ENCODE measurements around the gene ATMIN.
A peak's percentile ranks its signal among the peaks of the same experiment; 100 is the strongest.

Gene ATMIN

DNA sequence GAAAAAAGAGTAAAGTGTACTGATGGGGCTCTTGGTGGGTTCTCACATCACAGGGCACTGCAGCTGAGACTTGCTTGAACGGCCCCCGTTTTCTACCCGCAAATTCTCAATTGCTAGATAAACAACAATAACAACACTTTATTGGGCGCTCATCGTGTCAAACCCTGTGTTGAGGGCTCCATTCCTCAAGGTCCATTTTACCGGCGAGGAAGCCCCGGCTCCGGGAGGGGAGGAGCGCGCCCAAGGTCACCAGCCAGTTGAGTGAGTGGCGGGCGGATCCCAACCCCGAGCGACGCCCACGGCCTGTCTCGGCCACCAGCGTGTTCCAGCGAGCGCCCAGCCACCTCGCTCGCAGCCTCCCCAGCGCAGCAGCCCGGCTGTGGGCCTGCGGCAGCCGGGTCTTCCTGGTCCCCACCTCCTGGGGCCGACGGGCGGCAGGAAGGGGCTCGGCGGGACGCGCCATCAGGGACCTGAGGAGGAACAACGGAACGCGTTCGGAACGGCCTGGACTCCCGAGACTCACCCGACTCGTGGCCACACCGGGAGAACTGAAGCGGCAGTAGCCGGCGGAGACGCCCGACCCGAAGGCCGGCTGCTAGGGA, 29.3 kb upstream of the ATMIN start:
- no peak for DNase-seq

DNA sequence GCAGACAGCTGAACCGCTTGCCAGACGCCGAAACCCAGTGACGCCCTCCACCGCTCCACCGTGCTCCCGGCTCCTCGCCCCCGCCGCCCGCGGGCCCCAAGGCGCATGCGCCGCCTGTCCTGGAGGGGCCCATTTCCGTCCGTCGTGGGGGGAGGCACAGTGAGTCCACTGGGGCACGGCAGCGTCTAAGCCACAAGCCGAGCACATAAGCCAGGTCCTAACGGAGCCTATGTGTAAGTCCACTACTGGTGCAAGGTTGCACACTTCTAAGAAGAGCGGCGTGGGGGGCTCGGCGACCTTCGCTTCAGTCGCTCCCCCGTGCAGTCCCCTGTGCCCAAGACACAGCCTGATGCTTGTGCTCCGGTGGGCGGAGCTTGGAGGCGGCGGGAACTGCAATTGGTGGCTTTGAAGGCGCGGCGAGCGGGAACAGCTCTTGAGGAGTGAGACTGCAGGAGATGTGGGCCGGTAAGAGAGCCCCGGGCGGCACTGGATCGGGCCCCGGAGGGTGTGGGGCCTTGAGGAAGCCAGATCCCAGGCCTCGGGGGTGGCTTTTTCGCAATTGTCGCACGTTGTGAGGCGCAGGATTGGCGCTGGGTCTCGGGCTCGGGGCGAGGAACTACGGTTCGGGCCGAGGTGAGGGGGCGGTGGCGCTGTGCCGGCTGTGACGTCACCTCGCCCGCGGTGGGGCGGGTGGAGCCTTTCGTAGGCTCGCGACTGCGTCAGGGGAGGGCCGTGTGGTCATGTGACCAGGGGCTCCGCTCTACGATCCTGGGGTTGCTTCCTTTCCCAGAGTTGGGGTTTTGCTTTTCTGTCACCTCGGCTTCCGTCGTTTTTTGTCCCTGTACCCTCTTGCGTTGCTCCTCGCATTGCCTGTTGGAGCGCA, 28.6 kb upstream of the ATMIN start, which contains the start of the genes CENPN and CMC2:
Gene CENPN, plus strand, starts transcription at position 402 of the 883 bp plus-strand sequence. CDS start 4,726 bp downstream, outside the sequence.
Gene CMC2, minus strand, starts transcription at position 73 of the 883 bp plus-strand sequence. CDS start 9,491 bp downstream, outside the sequence.
- DNase-seq = peak; percentile 100

- peak; percentile 10 for DNase-seq
Observed at GRCh38 chr16:81008505-81008789, 27.2 kb upstream of the ATMIN start.

DNA sequence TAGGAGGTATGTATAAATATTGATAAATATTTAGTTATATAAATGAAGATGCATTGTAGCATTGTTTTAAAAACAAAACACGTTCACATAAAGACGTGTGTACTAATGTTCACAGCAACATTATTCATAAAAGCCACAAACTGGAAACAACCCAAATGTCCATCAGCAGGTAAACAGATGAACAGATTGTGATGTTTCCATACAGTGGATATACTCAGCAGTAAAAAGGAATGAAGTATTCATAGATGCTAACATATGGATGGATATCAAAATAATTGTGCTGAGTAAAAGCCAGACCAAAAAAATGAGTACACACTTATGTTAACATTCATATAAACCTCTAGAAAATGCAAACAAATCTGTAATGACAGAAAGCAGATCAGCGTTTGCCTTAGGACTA, 22.7 kb upstream of the ATMIN start:
- no peak for DNase-seq

DNA sequence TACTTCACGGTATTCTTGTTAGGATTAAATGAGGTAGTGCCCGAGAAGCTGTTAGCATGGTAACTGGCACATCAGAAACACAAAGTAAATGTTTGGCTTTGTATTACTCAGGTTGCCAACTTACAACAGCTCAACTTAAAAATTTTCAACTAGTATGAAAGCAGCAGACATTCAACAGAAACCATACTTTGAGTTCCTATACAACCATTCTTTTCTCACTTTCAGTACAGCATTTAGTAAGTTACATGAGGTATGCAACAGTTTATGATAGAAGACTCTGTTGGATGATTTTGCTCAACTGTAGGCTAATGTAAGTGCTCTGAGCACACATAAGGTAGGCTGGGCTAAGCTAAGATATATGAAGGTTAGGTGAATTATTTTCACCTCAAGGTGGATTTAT, 21.0 kb upstream of the ATMIN start:
- DNase-seq = no peak

- no peak for DNase-seq
Observed at GRCh38 chr16:81018496-81018895, 17.1 kb upstream of the ATMIN start.

DNA sequence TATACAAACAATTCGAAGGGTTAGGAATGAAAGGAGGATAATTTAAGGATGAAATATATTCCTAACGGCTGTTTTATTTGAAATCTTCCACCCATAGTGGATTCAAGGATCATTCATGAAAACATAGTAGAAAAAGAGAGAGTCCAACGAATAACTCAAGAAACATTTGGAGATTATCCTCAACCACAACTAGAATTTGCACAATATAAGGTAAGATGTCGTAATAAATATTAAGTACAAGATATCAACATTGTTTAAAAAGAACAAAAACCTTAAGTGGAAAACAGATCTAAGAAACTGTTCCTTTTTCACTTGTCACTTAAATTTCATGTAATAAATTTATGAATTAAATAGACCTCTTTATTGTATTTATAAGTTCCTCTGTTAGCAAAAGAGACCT, 9.2 kb upstream of the ATMIN start:
- DNase-seq = no peak

DNA sequence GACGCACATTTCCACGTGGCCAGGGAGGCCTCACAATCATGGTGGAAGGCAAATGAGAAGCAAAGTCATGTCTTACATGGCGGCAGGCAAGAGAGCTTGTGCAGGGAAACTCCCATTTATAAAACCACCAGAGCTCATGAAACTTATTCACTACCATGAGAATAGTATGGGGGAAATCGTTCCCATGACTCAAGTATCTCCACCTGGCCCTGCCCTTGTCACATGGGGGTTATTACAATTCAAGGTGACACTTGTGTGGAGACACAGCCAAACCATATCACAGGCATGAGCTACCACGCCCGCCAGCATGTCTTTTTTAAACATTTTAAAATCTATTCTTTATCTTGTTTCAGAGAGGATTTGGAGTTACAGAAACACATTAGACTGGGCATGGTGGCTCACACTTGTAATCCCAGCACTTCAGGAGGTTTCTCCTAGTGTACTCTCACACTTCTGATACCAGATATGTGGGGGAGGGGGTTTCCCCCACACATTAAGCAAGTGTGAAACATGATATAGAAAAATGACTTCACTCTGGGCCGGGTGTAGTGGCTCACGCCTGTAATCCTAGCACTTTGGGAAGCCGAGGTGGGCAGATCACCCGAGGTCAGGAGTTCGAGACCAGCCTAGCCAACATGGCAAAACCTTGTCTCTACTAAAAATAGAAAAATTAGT, 5.6 kb upstream of the ATMIN start:
- DNase-seq = no peak

DNA sequence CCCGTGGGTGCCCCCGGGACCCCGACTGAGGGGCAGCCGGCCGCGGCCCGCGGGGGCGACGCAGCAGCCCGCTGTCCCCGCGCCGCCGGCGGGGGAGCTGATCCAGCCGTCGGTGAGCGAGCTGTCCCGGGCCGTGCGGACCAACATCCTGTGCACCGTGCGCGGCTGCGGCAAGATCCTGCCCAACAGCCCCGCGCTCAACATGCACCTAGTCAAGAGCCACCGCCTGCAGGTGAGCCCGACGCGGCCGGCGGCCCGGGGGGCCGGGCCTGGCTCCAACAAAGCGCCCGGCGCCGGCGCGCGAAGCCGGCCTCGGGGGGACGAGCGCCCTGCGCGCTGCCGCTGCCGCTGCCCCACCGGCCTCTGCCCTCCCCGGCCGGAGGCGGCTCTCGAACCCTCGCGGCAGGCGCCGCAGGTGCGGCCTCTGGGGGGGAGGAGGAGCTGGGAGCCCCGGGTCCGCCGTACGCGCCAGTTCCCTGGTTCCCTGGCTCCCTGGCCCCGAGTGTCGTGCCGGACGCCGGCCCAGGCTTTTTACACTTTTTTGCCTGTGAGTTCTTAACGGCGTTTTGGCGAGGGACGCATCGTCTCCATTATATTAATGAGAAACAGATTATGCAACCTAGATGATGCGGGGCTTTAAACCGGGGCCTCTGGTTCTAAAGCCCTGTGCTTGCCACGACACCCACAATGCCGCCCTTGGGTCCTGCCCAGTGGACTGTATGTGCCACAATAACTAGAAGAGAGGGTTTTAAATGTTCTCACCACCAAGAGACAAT, 521 bp downstream of the ATMIN start:
- DNase-seq = peak; percentile 69

- no peak for DNase-seq
Observed at GRCh38 chr16:81036751-81037350, 1.2 kb downstream of the ATMIN start.

GRCh38 chr16:81040131-81040530, 4.5 kb downstream of the ATMIN start:
- DNase-seq = no peak

DNA sequence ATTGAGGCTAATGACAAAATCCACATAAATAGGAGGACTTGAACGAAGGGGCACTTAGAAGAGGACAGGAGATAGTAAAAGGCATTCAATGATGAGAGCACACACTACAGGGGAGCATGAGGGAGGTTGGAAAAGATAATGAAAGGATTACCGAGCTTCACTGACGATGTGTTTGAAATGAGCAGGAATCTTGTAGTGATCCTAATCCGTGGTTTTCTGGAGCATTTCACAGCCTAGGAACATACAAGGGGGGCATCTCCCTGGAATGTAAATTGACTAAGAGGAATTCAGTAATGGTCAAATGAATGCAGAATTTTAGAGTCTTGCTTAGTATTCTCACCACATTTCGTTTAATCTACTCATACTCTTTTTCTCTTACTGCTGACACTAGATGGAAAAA, 5.2 kb downstream of the ATMIN start:
- no peak for DNase-seq

- no peak for DNase-seq
Observed at GRCh38 chr16:81041696-81042095, 6.1 kb downstream of the ATMIN start.

- no peak for DNase-seq
Observed at GRCh38 chr16:81042821-81043220, 7.2 kb downstream of the ATMIN start.

DNA sequence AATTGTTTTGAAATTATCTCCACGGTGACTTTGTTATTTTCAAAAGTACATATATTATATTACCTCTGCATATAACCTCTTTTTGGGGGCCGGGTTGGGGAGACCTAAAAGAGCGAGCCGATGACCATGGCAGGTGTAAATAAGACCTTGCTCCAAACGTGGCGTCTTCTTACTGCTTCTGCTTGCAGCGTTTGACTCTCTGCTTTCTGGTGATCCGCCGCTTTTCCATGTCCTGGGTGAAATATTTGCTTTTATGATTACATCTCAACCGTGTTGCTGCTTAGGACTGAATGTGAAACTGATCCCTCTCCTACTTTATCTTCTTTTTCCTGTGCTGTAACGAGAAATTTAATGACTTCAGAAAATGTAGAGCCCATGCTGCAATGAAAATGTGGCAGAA, 18.1 kb downstream of the ATMIN start:
- DNase-seq = no peak

DNA sequence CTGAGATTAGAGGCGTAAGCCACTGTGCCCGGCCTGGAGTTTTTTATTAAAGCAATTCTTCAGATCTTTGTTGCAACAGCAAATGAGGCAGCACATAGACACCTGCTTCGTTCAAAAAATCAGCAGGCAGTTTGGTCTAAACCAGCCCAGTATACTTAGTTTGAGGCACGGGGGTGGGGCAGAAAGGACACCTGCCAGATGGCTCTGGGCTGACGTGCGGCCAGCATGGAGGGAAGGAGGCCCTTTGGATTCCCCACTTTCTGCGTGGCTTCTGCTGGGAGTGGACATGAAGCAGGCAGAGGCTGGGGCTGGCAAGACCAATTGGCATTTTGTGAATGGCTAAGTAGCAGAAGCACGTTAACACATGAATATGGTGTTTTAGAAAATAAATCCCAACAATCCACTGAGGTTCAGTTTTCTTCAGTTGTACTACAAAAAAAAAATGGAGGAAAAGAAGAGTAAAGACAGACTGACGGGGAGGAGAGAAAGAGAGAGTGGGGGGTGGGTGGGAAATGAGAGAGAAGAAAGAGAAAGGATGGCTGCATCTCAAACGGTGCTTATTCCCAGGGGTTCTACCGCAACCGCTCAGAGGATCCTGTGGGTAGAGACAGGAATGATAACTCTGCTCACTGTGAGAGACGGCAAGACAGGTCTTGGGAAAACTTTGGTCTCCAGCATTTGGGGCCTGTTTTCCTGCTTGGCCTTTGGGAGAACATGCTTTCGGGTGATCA, 25.1 kb downstream of the ATMIN start:
- DNase-seq = peak; percentile 11

DNA sequence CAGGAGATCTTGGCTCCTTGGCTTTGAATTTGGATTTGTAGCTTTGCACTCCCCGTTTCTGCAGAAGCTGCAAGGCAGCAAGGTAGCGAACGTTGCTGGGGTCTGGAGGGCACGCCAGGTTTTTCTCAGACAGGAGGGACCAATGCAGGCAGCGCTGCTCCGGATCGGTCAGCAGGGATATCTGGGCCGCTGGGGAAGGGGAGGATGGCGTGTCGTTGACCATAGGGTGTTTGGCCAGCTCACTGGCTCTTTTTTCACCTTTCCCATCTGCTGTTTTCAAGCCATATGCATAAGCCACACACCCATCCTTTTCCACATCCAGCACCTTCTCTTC, 25.6 kb downstream of the ATMIN start:
- peak; percentile 8 for DNase-seq

- peak; percentile 8 for DNase-seq
Observed at GRCh38 chr16:81061871-81062608, 26.4 kb downstream of the ATMIN start.

DNA sequence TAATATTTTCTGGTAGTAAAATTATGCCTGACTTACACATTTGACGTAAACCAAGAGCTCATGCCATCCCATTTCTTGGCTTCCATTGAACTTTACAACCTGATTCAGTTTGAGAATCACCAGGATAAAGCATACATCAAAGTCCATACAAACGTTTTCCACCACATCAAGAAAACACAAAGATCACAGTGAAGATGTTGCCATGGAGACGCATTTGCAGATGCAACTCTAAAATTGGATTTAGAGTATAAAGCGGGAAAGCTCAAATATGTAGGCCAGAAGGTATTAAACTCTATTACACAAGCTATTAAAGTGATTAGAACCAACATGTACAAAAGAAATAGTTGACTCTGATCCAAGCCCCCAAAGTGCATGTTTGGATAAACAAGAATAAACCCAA, 31.0 kb downstream of the ATMIN start:
- no peak for DNase-seq

- no peak for DNase-seq
Observed at GRCh38 chr16:81067166-81067565, 31.5 kb downstream of the ATMIN start.

DNA sequence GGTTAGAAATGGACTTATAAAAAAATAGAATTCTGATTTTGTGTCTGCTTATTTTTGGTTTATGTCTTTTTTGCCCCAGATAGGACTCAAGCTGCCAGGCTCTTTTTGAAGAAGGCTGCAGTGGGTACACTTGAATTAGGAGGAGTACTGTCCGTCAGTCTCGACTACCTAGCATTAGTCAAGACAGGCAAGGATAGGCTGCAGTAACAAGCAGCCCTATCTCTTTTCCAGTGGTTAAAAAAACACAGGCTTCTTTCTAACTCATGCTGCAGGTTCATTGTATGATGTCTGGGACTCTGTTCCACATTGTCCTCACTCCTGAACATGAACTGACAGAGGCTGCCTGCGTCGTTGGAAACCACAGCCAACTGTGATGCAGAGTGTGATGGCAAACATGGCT, 33.4 kb downstream of the ATMIN start:
- DNase-seq = no peak

All from retina (tissue), 1 donor.